ENCODE results near the gene MANBA. TPM values are rescaled to one million over a fixed set of nuclear protein-coding genes. Genes with fewer than 3 reads are reported as not detected.
A peak's percentile ranks its signal among the peaks of the same experiment; 100 is the strongest.

Gene MANBA
- total RNA-seq, 4 donors from 2014 or later = 11.9 to 20.8 (median 14.3) TPM

- TF ChIP-seq, protein P1, sequence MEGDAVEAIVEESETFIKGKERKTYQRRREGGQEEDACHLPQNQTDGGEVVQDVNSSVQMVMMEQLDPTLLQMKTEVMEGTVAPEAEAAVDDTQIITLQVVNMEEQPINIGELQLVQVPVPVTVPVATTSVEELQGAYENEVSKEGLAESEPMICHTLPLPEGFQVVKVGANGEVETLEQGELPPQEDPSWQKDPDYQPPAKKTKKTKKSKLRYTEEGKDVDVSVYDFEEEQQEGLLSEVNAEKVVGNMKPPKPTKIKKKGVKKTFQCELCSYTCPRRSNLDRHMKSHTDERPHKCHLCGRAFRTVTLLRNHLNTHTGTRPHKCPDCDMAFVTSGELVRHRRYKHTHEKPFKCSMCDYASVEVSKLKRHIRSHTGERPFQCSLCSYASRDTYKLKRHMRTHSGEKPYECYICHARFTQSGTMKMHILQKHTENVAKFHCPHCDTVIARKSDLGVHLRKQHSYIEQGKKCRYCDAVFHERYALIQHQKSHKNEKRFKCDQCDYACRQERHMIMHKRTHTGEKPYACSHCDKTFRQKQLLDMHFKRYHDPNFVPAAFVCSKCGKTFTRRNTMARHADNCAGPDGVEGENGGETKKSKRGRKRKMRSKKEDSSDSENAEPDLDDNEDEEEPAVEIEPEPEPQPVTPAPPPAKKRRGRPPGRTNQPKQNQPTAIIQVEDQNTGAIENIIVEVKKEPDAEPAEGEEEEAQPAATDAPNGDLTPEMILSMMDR (IDR thresholded peaks at IDR 0.05) = no peak
- TF ChIP-seq POLR2A (IDR thresholded peaks at IDR 0.05) = no peak
- no peak for DNase-seq (ENCODE audit: low spot score in 2 of 2)
- WGBS, 2 donors = 52 to 70% methylated on average over 6 of the region's 6 CpGs
- intact Hi-C loops (cut with DNase I; ENCODE audit: low total_unique reads) = no loop called here
- H3K4me3 ChIP-seq (ENCODE audit: low read depth, poor library complexity, severe bottlenecking) = no peak overlapping the region
Observed at GRCh38 chr4:102632241-102633065, 128.3 kb downstream of the MANBA start.

DNA sequence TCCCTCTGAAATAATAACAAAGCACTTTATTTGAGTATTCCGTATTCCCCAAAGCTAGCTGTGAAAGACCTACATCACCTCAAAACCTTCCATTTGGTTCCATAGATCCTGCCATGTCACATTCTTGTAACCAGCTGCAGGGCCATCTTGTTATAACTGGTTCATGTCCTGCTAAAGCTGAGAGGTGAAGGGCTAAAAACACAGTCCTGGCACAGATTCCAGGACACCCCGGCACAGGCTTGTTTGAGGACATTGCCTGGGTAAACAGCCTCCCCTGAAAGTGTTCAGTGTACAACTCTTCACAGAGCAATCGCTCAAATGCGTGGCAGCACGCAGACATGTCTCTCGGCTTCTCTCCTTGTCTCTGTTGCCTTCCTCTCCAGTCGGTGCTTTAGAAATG is 129.2 kb downstream of the MANBA start:
- intact Hi-C loops (cut with DNase I; ENCODE audit: low total_unique reads) = no loop called here
- DNase-seq (ENCODE audit: low spot score in 2 of 2) = no peak
- TF ChIP-seq, protein P1 (IDR thresholded peaks at IDR 0.05) = no peak
- no peak for TF ChIP-seq POLR2A (IDR thresholded peaks at IDR 0.05)
- H3K4me3 ChIP-seq (ENCODE audit: low read depth, poor library complexity, severe bottlenecking) = no peak overlapping the region
- 77 to 96% methylated on average over 7 of the region's 7 CpGs for WGBS, 2 donors

GRCh38 chr4:102629673-102630072 is 131.1 kb downstream of the MANBA start:
- 87 to 91% methylated on average over 13 of the region's 13 CpGs for WGBS, 2 donors

DNA sequence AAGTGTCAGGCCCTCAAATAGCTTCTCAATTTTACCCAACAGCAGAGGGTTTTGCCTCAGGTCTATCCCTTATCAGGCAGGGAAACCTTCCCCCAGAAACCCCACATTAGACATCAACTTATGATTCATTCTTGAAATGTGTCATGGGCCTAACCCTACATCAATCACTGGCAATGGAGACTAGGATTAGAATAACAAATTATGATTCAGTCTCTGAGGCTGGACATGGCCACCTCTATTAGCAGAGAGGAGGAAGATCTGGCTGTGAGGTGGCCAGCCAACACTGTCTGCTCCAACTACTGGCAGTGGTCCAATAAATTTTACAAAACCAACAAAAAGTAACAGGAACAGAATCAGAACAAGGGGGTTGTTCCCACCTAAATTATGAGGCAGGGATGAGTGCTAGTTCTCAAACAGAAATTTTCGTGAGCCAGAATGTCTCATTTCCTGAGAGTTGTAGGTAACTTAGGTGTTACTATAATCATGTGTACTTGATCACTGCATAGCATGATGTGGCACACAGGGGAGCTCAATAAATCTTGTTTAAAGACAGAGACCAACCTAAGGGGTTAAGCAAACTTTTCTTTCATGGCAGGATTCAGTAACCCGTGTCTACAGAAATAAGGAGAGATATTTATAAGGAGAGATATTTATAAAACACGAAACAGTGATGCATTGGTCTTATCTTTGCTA is 132.8 kb downstream of the MANBA start:
- DNase-seq (ENCODE audit: low spot score in 2 of 2) = no peak
- TF ChIP-seq POLR2A (IDR thresholded peaks at IDR 0.05) = no peak
- TF ChIP-seq, protein P1 (IDR thresholded peaks at IDR 0.05) = no peak
- 77% methylated on average over 3 of the region's 3 CpGs for WGBS, 2 donors
- intact Hi-C loops (cut with DNase I; ENCODE audit: low total_unique reads) = no loop called here
- no peak overlapping the region for H3K4me3 ChIP-seq (ENCODE audit: low read depth, poor library complexity, severe bottlenecking)

More at GRCh38 chr4:102629673-102630072, 131.1 kb downstream of the MANBA start:
- H3K4me3 ChIP-seq (ENCODE audit: low read depth, poor library complexity, severe bottlenecking) = no peak overlapping the region
- TF ChIP-seq POLR2A (IDR thresholded peaks at IDR 0.05) = no peak
- TF ChIP-seq, protein P1 (IDR thresholded peaks at IDR 0.05) = no peak
- DNase-seq (ENCODE audit: low spot score in 2 of 2) = no peak
- intact Hi-C loops (cut with DNase I; ENCODE audit: low total_unique reads) = no loop called here

GRCh38 chr4:102625232-102625930 is 135.4 kb downstream of the MANBA start:
- intact Hi-C loops (cut with DNase I; ENCODE audit: low total_unique reads) = no loop called here
- no peak overlapping the region for H3K4me3 ChIP-seq (ENCODE audit: low read depth, poor library complexity, severe bottlenecking)
- no peak for TF ChIP-seq POLR2A (IDR thresholded peaks at IDR 0.05)
- TF ChIP-seq, protein P1 (IDR thresholded peaks at IDR 0.05) = no peak
- 47 to 78% methylated on average over 3 of the region's 3 CpGs for WGBS, 2 donors
- DNase-seq (ENCODE audit: low spot score in 2 of 2) = peak in 1 of 2 donors; percentile 81
